ENCODE results near the gene SLX4IP.

GRCh38 chr20:10536531-10536930 is 101.4 kb downstream of the SLX4IP start:
- TF ChIP-seq EZH2 (IDR thresholded peaks at IDR 0.05; ENCODE audit: low read length, unreplicated experiment) = no peak
- peak; percentile 77 for TF ChIP-seq CTCF (conservative IDR thresholded peaks at IDR 0.05; ENCODE audit: low read depth, low read length)

Data from PC-3 (cell line).